ENCODE results near the gene ADAMTS2.

Gene ADAMTS2

GRCh38 chr5:179244044-179244443, 101.2 kb downstream of the ADAMTS2 start:
- TF ChIP-seq TAF1 (IDR thresholded peaks at IDR 0.05; ENCODE audit: low read depth) (no peak), CREB1 (IDR thresholded peaks at IDR 0.05; ENCODE audit: low read depth) (no peak), REST (IDR thresholded peaks at IDR 0.05; ENCODE audit: low read depth) (no peak), CEBPB (IDR thresholded peaks at IDR 0.05) (no peak), TEAD4 (IDR thresholded peaks at IDR 0.05) (no peak), YY1 (IDR thresholded peaks at IDR 0.05; ENCODE audit: low read depth) (no peak), TCF12 (IDR thresholded peaks at IDR 0.05; ENCODE audit: low read depth) (no peak), FOXM1 (IDR thresholded peaks at IDR 0.05; ENCODE audit: borderline replicate concordance, low read depth) (no peak), NFIC (IDR thresholded peaks at IDR 0.05) (no peak), RAD21 (IDR thresholded peaks at IDR 0.05; ENCODE audit: low read depth) (no peak), ZBTB7A (IDR thresholded peaks at IDR 0.05; ENCODE audit: low read depth) (no peak), EGR1 (IDR thresholded peaks at IDR 0.05) (no peak), EP300 (IDR thresholded peaks at IDR 0.05; ENCODE audit: borderline replicate concordance) (no peak)
- TF ChIP-seq, protein P1, sequence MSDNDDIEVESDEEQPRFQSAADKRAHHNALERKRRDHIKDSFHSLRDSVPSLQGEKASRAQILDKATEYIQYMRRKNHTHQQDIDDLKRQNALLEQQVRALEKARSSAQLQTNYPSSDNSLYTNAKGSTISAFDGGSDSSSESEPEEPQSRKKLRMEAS (IDR thresholded peaks at IDR 0.05): no peak
- TF ChIP-seq, protein P2, sequence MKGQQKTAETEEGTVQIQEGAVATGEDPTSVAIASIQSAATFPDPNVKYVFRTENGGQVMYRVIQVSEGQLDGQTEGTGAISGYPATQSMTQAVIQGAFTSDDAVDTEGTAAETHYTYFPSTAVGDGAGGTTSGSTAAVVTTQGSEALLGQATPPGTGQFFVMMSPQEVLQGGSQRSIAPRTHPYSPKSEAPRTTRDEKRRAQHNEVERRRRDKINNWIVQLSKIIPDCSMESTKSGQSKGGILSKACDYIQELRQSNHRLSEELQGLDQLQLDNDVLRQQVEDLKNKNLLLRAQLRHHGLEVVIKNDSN (IDR thresholded peaks at IDR 0.05): no peak

- no peak for TF ChIP-seq CEBPB (IDR thresholded peaks at IDR 0.05)
- TF ChIP-seq, protein P2 (IDR thresholded peaks at IDR 0.05): no peak
- TF ChIP-seq TCF12 (IDR thresholded peaks at IDR 0.05; ENCODE audit: low read depth): no peak
- TF ChIP-seq NFIC (IDR thresholded peaks at IDR 0.05): no peak
- TF ChIP-seq TAF1 (IDR thresholded peaks at IDR 0.05; ENCODE audit: low read depth): no peak
- TF ChIP-seq YY1 (IDR thresholded peaks at IDR 0.05; ENCODE audit: low read depth): no peak
- TF ChIP-seq TEAD4 (IDR thresholded peaks at IDR 0.05): no peak
- no peak for TF ChIP-seq REST (IDR thresholded peaks at IDR 0.05; ENCODE audit: low read depth)
- TF ChIP-seq, protein P1 (IDR thresholded peaks at IDR 0.05): no peak
- no peak for TF ChIP-seq ZBTB7A (IDR thresholded peaks at IDR 0.05; ENCODE audit: low read depth)
- no peak for TF ChIP-seq EGR1 (IDR thresholded peaks at IDR 0.05)
- no peak for TF ChIP-seq RAD21 (IDR thresholded peaks at IDR 0.05; ENCODE audit: low read depth)
- TF ChIP-seq EP300 (IDR thresholded peaks at IDR 0.05; ENCODE audit: borderline replicate concordance): no peak
- TF ChIP-seq FOXM1 (IDR thresholded peaks at IDR 0.05; ENCODE audit: borderline replicate concordance, low read depth): no peak
- TF ChIP-seq CREB1 (IDR thresholded peaks at IDR 0.05; ENCODE audit: low read depth): no peak
Observed at GRCh38 chr5:179243333-179243732, 101.9 kb downstream of the ADAMTS2 start.

DNA sequence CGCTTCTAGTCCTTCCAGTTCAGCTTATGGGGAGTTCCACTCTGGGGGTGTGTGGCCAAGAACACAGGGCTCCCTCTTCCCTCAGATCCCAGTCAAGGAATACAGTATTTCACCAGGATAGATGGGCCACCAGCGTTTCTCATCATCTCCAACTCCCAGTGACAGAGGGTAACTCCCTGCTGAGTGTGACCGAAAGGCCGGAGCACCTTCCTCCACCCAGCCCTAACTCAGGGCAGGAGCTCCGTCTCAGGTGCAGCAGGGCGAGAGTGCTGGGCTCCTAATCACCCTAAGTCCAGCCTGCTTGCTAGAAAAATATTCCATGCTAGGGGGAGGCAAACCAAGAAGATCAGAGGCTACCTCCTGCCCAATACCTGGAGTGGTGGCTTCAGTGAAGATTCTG, 102.6 kb downstream of the ADAMTS2 start:
- TF ChIP-seq, protein P2 (IDR thresholded peaks at IDR 0.05): no peak
- TF ChIP-seq, protein P1 (IDR thresholded peaks at IDR 0.05): no peak
- no peak for TF ChIP-seq EP300 (IDR thresholded peaks at IDR 0.05; ENCODE audit: borderline replicate concordance)
- TF ChIP-seq TCF12 (IDR thresholded peaks at IDR 0.05; ENCODE audit: low read depth): no peak
- no peak for TF ChIP-seq TEAD4 (IDR thresholded peaks at IDR 0.05)
- TF ChIP-seq REST (IDR thresholded peaks at IDR 0.05; ENCODE audit: low read depth): no peak
- TF ChIP-seq CEBPB (IDR thresholded peaks at IDR 0.05): no peak
- no peak for TF ChIP-seq ZBTB7A (IDR thresholded peaks at IDR 0.05; ENCODE audit: low read depth)
- TF ChIP-seq NFIC (IDR thresholded peaks at IDR 0.05): no peak
- no peak for TF ChIP-seq YY1 (IDR thresholded peaks at IDR 0.05; ENCODE audit: low read depth)
- TF ChIP-seq EGR1 (IDR thresholded peaks at IDR 0.05): no peak
- TF ChIP-seq FOXM1 (IDR thresholded peaks at IDR 0.05; ENCODE audit: borderline replicate concordance, low read depth): no peak
- TF ChIP-seq TAF1 (IDR thresholded peaks at IDR 0.05; ENCODE audit: low read depth): no peak
- no peak for TF ChIP-seq RAD21 (IDR thresholded peaks at IDR 0.05; ENCODE audit: low read depth)
- no peak for TF ChIP-seq CREB1 (IDR thresholded peaks at IDR 0.05; ENCODE audit: low read depth)
